Neural cell (in vitro differentiated cells): Measurements from ENCODE around the gene PDE6H. TPM values are rescaled to one million over a fixed set of nuclear protein-coding genes. Genes with fewer than 3 reads are reported as not detected.
A peak's percentile ranks its signal among the peaks of the same experiment; 100 is the strongest.

Experiments
- H2AFZ ChIP-seq: fragments of 200-600, 300-800 bp; sonication (generic), shearing (Covaris generic); 2 replicates; pipeline ENCODE4 v1.6.0; 2014; ENCODE audit warnings: low read depth, mild to moderate bottlenecking, antibody characterized with exemption, low read length, moderate library complexity
- H3F3A ChIP-seq: fragments of 200-600 bp; shearing (Covaris generic); 2 replicates; pipeline ENCODE4 v1.6.1; 2016; ENCODE audit warnings: mild to moderate bottlenecking, moderate library complexity, mixed read lengths, antibody characterized with exemption, low read length; ENCODE audit not compliant: insufficient read depth, poor library complexity, severe bottlenecking
- H3K27ac ChIP-seq: fragments of 200-600, 300-800 bp; sonication (generic), shearing (Covaris generic); 2 replicates; pipeline ENCODE4 v1.5.1; 2014; ENCODE audit warnings: mild to moderate bottlenecking, low read length, moderate library complexity
- H3K27me3 ChIP-seq: fragments of 300-800, 200-600 bp; sonication (generic), shearing (Covaris generic); 2 replicates; pipeline ENCODE4 v1.6.0; 2014; ENCODE audit warnings: mild to moderate bottlenecking, low read depth, low read length, moderate library complexity; ENCODE audit not compliant: insufficient read depth
- H3K36me3 ChIP-seq: fragments of 300-800, 200-600 bp; sonication (generic), shearing (Covaris generic); 2 replicates; pipeline ENCODE4 v1.5.1; 2014; ENCODE audit warnings: mild to moderate bottlenecking, antibody characterized with exemption, low read length, moderate library complexity; ENCODE audit not compliant: insufficient read depth
- H3K4me2 ChIP-seq: fragments of 300-800, 200-600 bp; sonication (generic), shearing (Covaris generic); 2 replicates; pipeline ENCODE4 v1.6.0; 2014; ENCODE audit warnings: mild to moderate bottlenecking, low read length
- H3K4me3 ChIP-seq: fragments of 300-800, 200-600 bp; sonication (generic), shearing (Covaris generic); 2 replicates; pipeline ENCODE4 v1.5.1; 2014; ENCODE audit warnings: mild to moderate bottlenecking, low read length, moderate library complexity
- H3K79me2 ChIP-seq: fragments of 200-600 bp; shearing (Covaris generic); replicated peaks from 2 replicates; pipeline ENCODE4 v1.6.0; 2014; ENCODE audit warnings: mild to moderate bottlenecking, low read length, moderate library complexity; ENCODE audit not compliant: insufficient read depth
- H3K9ac ChIP-seq: fragments of 300-800, 200-600 bp; sonication (generic), shearing (Covaris generic); 2 replicates; pipeline ENCODE4 v1.6.1; 2016; ENCODE audit warnings: mild to moderate bottlenecking, low read length, mixed read lengths
- H3K9me2 ChIP-seq: fragments of 200-600 bp; shearing (Covaris generic); 2 replicates; pipeline ENCODE4 v1.6.1; 2016; ENCODE audit warnings: mild to moderate bottlenecking, low read length, mixed read lengths; ENCODE audit not compliant: insufficient read depth
- H3K9me3 ChIP-seq: fragments of 200-600, 300-800 bp; sonication (generic), shearing (Covaris generic); 2 replicates; pipeline ENCODE4 v1.6.1; 2016; ENCODE audit warnings: mild to moderate bottlenecking, mixed run types, low read length, moderate library complexity, mixed read lengths
- H4K20me1 ChIP-seq: fragments of 200-600 bp; shearing (Covaris generic); 2 replicates; pipeline ENCODE4 v1.6.1; 2016; ENCODE audit warnings: mild to moderate bottlenecking, mixed run types; ENCODE audit not compliant: insufficient read depth
- CTCF ChIP-seq: fragments of 450-650 bp; IDR thresholded peaks from 2 replicates; pipeline ENCODE4 v1.5.1; 2014; ENCODE audit warnings: antibody characterized with exemption, mild to moderate bottlenecking, moderate library complexity; ENCODE audit not compliant: poor library complexity, severe bottlenecking
- EP300 ChIP-seq: fragments of 450-650 bp; conservative IDR thresholded peaks from 2 replicates; pipeline ENCODE4 v1.6.1; 2014; ENCODE audit warnings: antibody characterized with exemption, mild to moderate bottlenecking, moderate library complexity; ENCODE audit not compliant: poor library complexity, severe bottlenecking
- EZH2 ChIP-seq: fragments of 200-600, 300-800 bp; shearing (Covaris generic), sonication (generic); IDR thresholded peaks from 2 replicates; pipeline ENCODE4 v1.6.1; 2014; ENCODE audit warnings: antibody characterized with exemption, low read length, borderline replicate concordance, mild to moderate bottlenecking; ENCODE audit not compliant: insufficient read depth, poor library complexity, severe bottlenecking
- MXI1 ChIP-seq: fragments of 450-650 bp; conservative IDR thresholded peaks from 2 replicates; pipeline ENCODE4 v1.6.1; 2014; ENCODE audit warnings: antibody characterized with exemption, mild to moderate bottlenecking; ENCODE audit not compliant: poor library complexity, severe bottlenecking
- POLR2AphosphoS5 ChIP-seq: IDR thresholded peaks from 2 replicates; pipeline ENCODE4 v1.6.1; 2012
- RAD21 ChIP-seq: fragments of 450-650 bp; conservative IDR thresholded peaks from 2 replicates; pipeline ENCODE4 v1.6.1; 2014; ENCODE audit warnings: antibody characterized with exemption, mild to moderate bottlenecking, moderate library complexity
- REST ChIP-seq: IDR thresholded peaks from 2 replicates; pipeline ENCODE4 v1.6.1; 2012; ENCODE audit warnings: borderline replicate concordance
- SMC3 ChIP-seq: fragments of 450-650 bp; conservative IDR thresholded peaks from 2 replicates; pipeline ENCODE4 v1.6.1; 2014; ENCODE audit warnings: antibody characterized with exemption, mild to moderate bottlenecking, moderate library complexity; ENCODE audit not compliant: poor library complexity
- TAF1 ChIP-seq: IDR thresholded peaks from 2 replicates; pipeline ENCODE4 v1.6.1; 2012; ENCODE audit warnings: low read depth
- polyA plus RNA-seq: library from polyadenylated mRNA; depleted of rRNA; stranded (reverse); fragments of >200 nt; gene quantifications from 2 replicates; pipeline ENCODE4 v1.2.3, GENCODE V29; 2014

The PDE6H gene
- polyA plus RNA-seq, 1 donor from 2014 or later: not detected

GRCh38 chr12:14956905-14957304, 15.9 kb upstream of the PDE6H start:
- H3F3A ChIP-seq: no peaks in the 10 kb centered on the region
- H3K9ac ChIP-seq: no peak overlapping the region
- no peaks in the 10 kb centered on the region for H3K9me3 ChIP-seq
- H3K4me2 ChIP-seq: no peak overlapping the region
- no peaks in the 10 kb centered on the region for H4K20me1 ChIP-seq
- no peak overlapping the region for H2AFZ ChIP-seq
- H3K36me3 ChIP-seq: no peaks in the 10 kb centered on the region
- no peaks in the 10 kb centered on the region for H3K79me2 ChIP-seq
- peak overlapping the region; percentile 9 for H3K27ac ChIP-seq
- H3K9me2 ChIP-seq: no peaks in the 10 kb centered on the region
- no peaks in the 10 kb centered on the region for H3K27me3 ChIP-seq
- TF ChIP-seq POLR2AphosphoS5 (no peak), CTCF (no peak), RAD21 (no peak), MXI1 (no peak), TAF1 (no peak), REST (no peak), EP300 (no peak), SMC3 (no peak), EZH2 (no peak)
- no peak overlapping the region for H3K4me3 ChIP-seq

- no peak for TF ChIP-seq EP300
- TF ChIP-seq MXI1: no peak
- TF ChIP-seq EZH2: no peak
- TF ChIP-seq SMC3: no peak
- TF ChIP-seq CTCF: no peak
- TF ChIP-seq RAD21: no peak
- no peak for TF ChIP-seq REST
- TF ChIP-seq POLR2AphosphoS5: no peak
- TF ChIP-seq TAF1: no peak
- H2AFZ ChIP-seq: no peak overlapping the region
- no peaks in the 10 kb centered on the region for H3K36me3 ChIP-seq
- no peak overlapping the region for H3K4me3 ChIP-seq
- H4K20me1 ChIP-seq: no peaks in the 10 kb centered on the region
- no peaks in the 10 kb centered on the region for H3F3A ChIP-seq
- H3K9me2 ChIP-seq: no peaks in the 10 kb centered on the region
- no peaks in the 10 kb centered on the region for H3K9me3 ChIP-seq
- H3K9ac ChIP-seq: no peak overlapping the region
- H3K4me2 ChIP-seq: no peak overlapping the region
- H3K27ac ChIP-seq: no peak overlapping the region
- no peaks in the 10 kb centered on the region for H3K27me3 ChIP-seq
- H3K79me2 ChIP-seq: no peaks in the 10 kb centered on the region
These were observed 15.2 kb upstream of the PDE6H start for GRCh38 chr12:14957551-14958168.
